Stimulated activated CD8-positive, alpha-beta memory T cell treated with anti-CD3 and anti-CD28 coated beads, Interleukin-7, amount 100 ng/mL, for 4 hours (primary cell): ENCODE data around the gene PCBP3.
"Not testable (repeated sequence)": the region's sequence is repeated elsewhere in the genome, so short reads cannot be mapped to it uniquely, and the experiment has no call there.

Source experiments
- DNase-seq, 2 donors: peaks; one replicate each; pipeline ENCODE4 v3.0.0-alpha.2; 2020; ENCODE audit warnings: low read depth in 2 of 2

The PCBP3 gene

DNA sequence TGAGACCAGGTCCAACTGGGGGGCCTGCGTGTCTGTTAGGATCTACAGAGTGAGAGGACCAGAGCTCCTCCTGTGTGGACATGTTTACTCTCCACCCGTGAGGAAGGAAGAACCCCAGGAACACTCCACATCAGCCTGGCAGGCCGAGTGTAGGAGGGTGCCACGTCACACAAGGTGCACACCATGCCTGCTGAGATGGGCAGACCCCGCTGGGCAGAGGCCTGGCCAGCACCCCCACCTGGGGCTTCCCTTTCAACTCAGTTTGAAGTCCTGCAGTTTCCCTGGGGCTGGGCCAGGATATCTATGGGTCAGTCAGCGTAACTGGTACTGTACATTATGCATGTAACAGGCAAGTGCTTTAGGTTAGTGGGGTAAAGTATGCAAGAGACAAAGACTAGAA, 30.1 kb upstream of the PCBP3 start:
- no peak for DNase-seq

DNA sequence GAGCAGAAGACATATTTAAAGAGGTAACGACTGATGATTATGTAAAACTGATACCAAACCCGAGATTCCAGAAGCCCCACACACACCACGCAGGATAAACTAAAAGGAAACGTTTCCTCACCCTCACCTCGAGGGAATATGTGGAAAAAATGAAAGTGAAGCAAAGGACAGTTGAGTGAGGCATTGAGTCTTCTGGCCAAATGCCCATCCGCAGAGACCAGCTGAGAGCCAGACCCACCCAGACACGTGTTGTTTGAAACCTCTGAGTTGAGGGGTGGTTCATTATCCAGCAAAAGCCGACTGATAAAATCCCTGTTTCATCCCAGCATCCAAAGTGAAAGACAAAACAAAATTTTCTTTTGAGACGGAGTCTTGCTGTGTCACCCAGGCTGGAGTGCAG, 29.6 kb upstream of the PCBP3 start:
- no peak for DNase-seq

DNA sequence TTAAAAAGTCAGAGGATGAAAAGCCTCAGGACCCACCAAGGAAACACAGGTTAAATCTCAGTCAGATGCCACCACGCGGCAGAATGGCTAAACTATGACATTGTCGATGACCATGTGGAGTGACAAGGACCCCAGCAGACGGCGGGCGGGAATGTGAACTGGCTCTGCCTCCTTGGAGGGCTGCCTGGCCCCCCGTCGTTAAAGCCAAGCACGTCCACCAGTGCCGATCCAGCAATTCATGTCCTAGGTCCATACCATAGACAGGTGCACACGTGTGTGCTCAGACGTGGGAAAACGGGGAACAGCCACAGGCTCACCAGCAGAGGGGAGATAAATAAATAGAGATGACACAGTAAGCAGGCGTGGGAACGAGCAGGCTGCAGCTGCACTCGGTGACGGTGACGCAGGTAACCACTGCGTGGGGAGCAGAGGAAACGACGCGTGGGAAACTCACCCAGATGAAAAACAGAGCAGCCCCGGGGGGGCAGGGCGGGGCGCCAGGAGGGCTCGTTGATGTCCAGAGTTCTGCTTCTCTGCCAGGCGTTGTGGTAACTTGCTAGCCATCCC, 28.3 kb upstream of the PCBP3 start:
- peak; percentile 86 to 87 for DNase-seq

DNA sequence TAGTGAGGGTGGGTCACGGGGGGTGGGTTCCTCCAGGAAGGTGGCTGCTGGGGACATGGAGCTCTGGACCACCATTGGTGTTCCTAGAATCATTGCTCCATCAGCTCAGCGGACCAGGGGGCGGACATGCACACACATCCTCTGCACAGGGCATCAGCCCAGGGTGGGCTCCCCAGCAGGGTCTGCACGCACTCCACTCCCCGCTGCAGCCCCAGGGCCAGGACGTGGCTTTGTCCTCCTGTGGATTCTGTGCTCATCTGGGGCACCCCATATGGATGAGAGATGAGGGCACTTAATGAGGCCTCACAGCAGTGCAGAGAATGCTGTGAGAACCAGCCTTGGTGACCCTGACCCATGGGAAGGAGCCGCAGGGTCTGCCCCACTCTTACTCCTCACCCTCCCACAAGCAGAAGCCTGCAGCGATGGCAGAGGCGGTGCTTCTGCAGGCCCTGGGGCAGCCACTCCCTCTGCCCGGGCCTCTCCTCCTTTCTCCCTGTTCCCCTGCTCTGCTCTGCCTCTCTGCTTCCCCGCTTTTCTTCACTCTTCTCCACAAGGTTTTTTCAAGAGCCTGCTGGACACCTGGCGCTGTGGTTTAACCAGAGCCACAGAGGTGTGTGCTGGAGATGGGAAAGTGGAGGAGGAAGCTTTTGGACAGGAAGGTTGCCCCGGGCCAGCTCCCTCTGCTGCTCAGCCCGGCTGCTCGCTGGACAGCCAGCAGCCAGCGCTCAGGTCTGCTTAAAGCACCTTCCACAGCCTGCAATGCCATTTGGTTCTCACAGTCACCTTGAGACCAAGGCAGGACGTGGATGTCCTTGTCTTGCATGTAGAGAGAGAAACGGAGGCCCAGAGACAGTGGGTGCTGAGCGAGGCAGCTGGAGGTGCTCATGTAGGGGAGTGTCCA, 26.3 kb upstream of the PCBP3 start:
- no peak for DNase-seq

DNA sequence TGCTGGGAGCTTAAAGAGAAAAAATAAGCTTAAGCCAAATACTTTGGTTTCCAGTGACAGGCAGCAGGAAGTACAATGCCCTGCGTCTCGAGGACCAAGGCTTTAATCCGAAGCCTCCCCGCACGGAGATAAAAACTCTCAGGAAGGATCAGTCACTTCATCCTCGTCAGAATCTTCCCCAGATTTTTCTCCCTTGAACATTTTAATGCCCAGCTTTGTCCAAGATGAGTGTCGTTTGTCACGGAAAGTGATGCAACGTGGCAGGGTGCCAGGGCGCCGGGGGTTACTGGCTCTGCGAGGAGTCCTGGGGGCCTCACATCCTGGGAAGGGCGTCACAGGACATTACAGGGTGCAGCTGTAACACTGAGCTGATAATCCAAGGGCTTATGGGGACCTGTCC, 25.2 kb upstream of the PCBP3 start:
- no peak for DNase-seq

DNA sequence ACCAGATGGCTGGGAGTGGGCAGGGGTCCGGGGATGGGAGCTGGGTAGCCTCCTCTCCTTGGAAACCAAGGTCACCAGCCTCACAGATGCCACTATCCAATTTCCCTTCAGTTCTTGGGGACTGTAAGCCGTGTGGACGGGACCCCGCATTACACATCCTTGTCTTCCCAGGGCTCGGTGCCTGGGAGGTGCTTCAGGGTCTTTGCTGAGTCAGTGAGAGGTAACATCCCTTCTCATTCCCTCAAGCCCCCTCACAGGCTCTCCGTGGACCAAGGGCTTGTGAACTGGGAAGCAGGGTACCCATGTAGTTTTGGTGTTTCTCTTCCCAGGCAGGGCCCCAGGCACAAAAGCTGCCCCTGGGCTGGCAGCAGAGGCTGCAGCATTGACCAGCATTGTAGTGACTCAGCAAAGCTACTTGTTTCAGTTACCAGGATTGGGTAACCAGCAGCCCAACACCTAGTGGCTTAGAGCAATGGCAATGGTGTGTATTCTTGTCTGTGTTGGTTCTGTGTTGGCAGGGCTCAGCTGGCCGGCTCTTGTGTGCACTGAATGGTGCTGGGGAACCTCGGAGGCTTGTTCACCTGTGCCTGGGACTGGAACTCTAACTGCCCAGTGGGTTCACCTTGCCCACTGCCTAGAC, 24.6 kb upstream of the PCBP3 start:
- no peak for DNase-seq

DNA sequence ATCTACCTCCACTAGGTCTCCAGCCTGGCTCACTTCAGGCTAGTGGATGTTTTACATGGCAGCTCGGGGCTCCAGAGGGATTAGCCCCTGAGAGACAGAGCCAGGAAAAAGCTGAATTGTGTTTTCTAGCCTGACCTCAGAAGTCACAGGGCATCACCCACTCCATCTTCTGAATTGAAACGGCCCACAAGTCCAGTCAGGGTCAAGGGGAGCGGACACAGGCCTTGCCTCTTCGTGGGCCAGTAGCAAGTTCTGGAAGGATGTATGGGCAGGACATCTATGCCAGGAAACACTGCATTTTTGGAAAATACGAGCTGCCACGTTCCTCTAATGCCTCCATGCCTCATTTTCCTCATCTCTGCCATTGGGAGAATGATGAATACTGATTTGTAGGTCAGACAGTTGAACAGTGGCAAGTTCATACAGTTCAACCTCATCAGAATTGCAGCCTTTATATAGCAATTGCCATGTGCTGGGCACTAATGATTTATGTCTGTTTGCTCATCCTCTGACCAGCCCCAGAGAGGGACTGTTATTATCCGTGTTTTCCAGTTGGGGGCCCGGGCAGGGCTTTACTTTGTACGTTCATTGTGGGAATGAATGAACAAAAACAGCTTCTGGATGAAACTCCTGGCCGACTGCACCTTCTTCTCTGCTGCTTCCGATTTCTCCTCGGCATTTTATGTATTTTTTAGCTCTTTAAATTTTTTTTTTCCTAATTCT, 23.2 kb upstream of the PCBP3 start:
- DNase-seq = no peak

DNA sequence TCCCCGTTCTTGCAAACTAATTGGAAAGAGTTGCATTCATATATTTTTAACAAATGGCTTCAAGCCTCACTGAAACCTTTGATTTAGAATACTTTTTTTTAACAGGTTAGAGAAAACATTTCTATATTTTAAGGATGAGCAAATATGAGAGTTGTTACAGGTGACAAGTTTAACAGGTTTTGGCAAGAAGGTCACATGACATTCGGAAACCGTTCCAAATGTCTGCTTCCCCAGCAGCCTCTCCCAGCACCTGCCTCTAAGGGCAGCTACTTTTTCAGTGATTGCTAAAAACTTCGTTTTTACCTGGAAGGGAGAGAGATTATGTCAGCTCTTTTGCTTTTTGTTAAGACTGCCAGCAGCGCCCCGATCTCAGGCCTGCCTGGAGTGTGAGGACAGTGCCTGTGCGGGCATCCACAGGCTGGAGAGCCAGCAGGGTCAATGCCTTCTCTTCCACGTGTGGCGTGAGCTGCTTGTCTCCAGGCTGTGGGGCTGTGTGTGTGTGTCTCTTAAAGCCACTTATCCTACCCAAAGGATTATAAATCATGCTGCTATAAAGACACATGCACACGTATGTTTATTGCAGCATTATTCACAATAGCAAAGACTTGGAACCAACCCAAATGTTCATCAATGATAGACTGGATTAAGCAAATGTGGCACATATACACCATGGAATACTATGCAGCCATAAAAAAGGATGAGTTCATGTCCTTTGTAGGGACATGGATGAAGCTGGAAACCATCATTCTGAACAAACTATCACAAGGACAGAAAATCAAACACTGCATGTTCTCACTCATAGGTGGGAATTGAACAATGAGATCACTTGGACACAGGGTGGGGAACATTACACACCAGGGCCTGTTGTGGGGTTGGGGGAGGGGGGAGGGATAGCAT, 21.8 kb upstream of the PCBP3 start:
- not testable (repeated sequence) for DNase-seq

DNA sequence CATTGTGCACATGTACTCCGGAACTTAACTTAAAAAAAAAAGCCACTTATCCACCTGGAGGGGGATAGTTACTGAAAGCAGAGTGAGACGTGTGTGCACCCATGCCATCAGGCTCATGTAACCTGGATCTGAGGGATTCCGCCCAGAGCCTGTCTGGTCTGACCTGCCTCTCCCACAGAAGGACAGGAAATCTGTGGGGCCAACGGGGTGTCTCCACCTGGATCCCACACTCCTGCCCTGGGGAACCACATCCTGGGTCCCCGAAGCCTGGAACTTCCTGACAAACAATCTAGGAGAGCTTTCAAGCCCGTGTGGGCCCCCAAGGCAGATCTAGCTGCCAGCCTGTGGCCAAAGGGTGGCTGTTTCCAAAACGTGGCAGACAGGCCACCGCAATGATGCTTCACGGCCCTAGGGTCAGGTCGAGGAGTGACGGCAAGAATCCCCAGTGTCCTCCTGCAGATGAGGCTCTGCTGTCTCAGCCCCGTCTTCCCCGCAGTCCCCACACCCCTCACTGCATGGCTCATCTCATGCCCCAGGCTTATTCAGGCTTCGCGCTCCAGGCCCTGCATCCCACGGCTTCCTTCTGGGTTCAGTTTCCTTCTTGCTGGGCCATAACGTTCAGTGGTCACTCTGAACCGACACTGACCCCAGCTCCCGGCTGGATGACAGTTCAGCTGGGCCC, 21.0 kb upstream of the PCBP3 start:
- no peak for DNase-seq

DNA sequence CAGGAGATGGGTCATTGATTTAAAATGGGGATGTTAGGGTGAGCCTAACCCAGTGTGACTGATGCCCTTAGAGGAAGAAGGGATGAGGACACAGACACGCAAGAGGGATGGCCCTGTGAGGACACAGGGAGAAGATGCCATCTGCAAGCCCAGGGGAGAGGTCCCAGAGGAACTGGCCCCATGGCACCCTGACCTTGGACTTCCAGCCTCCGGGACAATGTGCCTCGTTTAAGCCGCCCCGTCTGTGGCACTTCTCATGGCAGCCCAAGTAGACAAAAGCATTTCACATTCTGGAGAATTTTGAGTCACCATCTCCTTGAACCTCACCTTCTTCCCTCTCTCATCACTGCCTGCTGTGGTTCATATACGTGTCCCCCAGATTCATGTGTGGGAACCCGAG, 20.1 kb upstream of the PCBP3 start:
- no peak for DNase-seq

DNA sequence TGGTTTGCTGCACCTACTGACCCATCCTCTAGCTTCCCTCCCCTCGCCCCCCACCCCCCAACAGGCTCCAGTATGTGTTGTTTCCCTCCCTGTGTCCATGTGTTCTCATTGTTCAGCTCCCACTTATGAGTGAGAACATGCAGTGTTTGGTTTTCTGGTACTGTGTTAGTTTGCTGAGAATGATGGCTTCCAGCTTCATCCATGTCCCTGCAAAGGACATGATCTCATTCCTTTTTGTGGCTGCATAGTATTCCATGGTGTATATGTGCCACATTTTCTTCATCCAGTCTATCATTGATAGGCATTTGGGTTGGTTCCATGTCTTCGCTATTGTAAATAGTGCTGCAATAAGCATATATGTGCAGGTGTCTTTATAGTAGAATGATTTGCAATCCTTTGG, 17.4 kb upstream of the PCBP3 start:
- not testable (repeated sequence) for DNase-seq

DNA sequence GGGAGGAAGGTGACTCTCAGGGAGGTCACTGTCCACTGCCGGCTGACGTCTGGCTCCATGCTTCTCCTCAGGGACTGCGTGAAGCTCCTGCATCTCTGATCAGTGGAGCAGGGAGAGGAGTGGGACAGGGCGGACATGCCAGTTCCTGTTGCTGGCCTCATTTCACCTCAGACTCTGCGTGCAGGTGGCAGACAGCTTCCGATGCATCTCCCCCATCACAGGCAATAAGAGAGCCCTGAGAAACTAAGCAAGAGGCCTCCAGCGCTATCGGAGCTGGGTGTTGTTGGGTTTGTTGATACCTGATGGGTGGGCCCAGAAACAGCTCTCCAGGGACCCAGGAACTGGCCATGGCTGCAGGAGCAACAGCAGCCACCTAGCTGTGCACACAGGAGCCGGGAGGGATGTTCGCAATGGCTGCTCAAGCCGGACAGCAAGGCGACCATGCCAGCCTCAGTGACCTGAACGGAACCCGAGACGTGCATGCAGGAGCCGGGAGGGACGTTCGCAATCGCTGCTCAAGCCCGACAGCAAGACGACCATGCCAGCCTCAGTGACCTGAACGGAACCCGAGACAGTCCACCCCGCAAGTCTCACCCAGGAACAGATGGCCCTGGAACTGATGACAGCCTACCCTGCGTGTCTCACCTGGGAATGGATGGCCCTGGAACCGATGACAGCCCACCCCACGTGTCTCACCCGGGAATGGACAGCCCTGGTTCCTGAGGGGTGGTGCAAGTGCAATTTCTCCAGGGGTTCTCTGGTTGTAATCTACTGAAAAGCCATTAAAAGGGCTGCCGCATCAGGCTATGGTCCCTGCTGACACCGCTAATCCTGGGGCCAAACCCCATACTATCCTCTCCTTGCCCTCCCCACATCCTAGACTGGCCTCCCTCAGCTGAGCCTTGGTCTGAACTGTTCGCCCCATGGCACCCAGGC, 14.2 kb upstream of the PCBP3 start:
- no peak for DNase-seq

DNA sequence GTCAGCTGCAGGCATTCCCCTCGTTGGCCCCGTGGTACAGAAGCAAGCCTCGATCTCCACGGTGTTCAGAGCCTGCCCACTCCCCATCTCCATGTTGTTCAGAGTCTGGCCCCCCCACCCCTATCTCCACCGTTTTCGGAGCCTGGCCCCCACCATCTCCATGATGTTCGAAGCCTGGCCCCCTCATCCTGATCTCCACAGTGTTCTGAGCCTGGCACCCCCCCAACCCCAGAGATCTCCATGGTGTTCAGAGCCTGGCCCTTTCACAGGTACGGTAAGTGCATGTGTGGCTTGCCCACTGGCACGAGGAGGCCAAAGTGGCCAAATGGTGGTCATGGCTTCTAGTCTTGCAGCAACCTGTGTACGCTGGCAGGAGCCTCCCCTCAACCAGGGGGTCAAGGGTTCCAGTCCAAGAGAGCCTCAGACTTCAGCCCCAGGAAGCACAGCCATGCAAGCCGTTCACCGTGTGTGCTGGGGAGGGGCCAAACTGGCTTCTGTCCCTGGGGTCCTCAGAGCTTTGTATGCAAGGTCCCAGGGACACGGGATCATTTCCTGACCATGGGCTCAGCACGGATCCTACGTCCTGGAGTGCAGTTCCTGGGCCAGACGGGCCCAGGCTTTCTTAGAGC, 13.3 kb upstream of the PCBP3 start:
- DNase-seq = no peak

DNA sequence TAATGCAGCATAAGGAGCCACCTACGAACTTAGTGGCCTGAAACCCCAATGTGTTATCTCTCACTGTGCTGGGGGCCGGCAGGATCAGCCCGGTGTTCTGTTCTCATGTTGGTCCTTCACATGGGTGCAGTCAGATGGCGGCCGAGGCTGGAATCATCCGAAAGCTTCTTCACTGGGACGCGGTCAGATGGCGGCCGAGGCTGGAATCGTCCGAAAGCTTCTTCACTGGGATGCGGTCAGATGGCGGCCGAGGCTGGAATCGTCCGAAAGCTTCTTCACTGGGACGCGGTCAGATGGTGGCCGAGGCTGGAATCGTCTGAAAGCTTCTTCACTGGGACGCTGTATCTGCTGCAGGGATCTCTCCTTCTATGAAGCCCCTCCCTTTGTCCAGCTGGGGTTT, 12.6 kb upstream of the PCBP3 start:
- DNase-seq = no peak

DNA sequence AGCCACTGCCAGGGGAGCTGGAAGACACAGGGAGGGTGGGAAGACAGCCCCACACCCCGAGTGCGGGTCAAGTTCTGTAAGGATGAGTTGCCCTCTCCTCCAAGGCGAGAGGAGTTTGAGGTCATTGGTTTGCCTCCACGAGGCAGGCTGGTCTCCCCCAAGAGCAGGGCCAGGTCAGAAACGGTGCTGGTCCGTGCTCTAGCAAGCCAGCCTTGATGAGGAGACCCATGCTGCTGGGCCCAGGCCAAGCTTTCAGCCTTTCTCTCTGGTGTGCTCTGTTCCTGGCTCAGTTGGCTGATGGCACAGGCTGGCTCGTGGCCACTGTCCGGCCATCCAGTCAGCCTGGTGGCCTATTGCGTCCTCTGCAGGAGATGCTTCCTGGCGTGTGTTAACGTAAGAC, 12.0 kb upstream of the PCBP3 start:
- no peak for DNase-seq

DNA sequence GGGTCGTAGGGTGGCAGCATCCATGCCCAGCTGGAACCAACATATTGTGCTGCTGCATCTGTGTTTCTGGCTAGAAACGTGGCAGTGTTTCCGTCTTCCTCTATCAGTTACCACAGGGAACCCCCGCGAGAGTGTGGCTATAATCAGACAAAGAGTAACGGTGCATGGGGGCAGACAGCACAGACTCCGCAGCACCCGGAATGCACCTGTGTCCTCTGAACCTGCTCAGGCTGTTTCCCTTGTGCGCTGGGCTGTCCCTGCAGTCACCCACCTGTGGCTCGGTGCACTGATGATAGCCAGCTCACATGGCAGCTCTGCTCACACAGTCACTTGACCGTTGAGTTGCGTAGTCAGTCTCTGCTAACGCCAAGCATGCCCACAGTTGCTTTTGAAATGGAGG, 11.4 kb upstream of the PCBP3 start:
- no peak for DNase-seq

DNA sequence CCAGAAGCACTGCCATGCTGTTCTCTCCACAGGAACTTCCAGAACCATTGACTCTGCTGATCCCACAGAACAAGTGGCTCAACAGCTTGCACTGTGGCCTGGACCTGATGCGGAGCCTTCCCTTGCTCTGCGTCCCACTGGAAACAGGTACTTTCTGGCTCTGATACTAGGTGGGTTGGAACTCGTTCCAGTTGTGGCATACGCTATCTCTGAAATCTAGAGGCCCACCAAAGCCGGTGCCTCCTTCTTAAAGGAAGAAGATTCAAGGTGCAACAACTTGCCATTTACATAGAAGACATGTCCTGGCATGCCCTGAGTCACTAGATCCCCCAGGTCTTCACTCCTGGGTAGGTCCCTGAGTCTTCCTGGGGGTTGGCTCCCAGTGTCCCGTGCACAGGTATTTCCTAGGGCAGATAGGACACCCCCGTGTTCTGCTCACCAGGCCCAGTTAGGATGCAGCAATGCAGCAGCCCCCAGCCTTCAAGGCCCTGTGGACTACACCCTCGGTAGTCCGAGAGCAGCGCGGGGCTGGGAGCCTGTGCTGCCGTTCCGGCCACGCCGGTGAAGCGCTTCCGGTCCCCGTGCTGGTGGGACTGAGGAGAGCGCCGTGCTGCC, 10.8 kb upstream of the PCBP3 start:
- no peak for DNase-seq

DNA sequence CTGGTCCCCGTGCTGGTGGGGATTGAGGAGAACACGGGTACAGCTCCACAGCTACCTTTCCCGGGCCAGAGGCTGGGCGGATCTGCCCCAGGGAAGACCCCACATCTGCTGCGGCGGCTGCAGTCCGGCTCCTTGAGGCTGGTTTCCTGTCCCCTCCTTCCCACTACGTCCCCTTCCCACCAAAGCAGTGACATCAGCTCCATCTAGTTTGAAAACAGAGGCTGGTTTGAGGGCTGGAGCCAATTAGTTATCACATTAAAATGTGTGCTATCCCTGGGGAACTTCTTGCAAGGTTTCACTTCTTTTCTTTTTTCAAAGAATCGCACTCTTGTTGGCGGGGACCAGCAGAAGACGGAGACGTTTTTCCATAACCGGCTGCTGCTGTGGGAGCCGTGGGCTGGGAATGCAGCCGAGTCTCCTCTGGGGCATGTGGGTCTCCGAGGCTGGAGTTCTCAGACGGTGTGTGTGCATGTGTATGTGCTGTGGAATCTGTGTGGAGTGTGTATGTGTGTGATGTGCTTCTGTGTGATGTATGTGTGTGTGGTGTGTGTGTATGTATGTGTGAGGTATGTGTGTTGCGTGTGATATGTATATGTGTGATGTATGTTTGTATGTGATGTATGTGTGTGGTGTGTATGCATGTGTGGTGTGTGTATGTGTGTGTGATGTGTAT, 8.9 kb upstream of the PCBP3 start:
- DNase-seq = no peak
